A549 (cell line): Measurements from ENCODE around the gene TGFBR3.

Source experiments
- CEBPB ChIP-seq, 2 experiments: fragments of >200 bp in 1 of 2; sonication (Bioruptor Twin) in 1 of 2; formaldehyde crosslinking in 1 of 2; IDR thresholded peaks; 2 replicates each; pipeline ENCODE4 v1.6.1; 2012 to 2016
- CTCF ChIP-seq: fragments of >200 bp; sonication (Bioruptor Twin); formaldehyde crosslinking; IDR thresholded peaks from 3 replicates; pipeline ENCODE4 v1.5.1; 2016
- ELK1 ChIP-seq: fragments of 150-350 bp; IDR thresholded peaks from 2 replicates; pipeline ENCODE4 v1.6.1; 2014; ENCODE audit warnings: low read depth, mild to moderate bottlenecking, low read length
- EP300 ChIP-seq, 2 experiments: fragments of >200 bp; sonication (Bioruptor Twin); formaldehyde crosslinking; IDR thresholded peaks; 2 replicates in 1 of 2; 3 replicates in 1 of 2; pipeline ENCODE4 v1.6.1; 2016 to 2017
- ESRRA ChIP-seq: fragments of 150-350 bp; IDR thresholded peaks from 2 replicates; pipeline ENCODE4 v1.6.1; 2014; ENCODE audit warnings: mild to moderate bottlenecking, low read length, borderline replicate concordance
- HEYL ChIP-seq: fragments of 250-450 bp; sonication (Bioruptor Pico); IDR thresholded peaks from 2 replicates; pipeline ENCODE4 v1.8.0; 2021; ENCODE audit warnings: mild to moderate bottlenecking, moderate library complexity
- HOXB13 ChIP-seq: fragments of 250-450 bp; sonication (Bioruptor Pico); IDR thresholded peaks from 2 replicates; pipeline ENCODE4 v1.5.0; 2020; ENCODE audit warnings: low read depth, mild to moderate bottlenecking, moderate library complexity
- MAX ChIP-seq: IDR thresholded peaks from 2 replicates; pipeline ENCODE4 v1.6.1; 2012
- PBX3 ChIP-seq: IDR thresholded peaks from 2 replicates; pipeline ENCODE4 v1.6.1; 2012
- PHF8 ChIP-seq: fragments of 200-600 bp; sonication (generic); IDR thresholded peaks from 2 replicates; pipeline ENCODE4 v1.6.1; 2016; ENCODE audit warnings: low read depth, mild to moderate bottlenecking, antibody characterized with exemption, moderate library complexity, borderline replicate concordance
- POLR2A ChIP-seq: IDR thresholded peaks from 2 replicates; pipeline ENCODE4 v1.6.1; 2012; ENCODE audit warnings: mild to moderate bottlenecking, low read length
- RAD21 ChIP-seq, 2 experiments: fragments of >200 bp in 1 of 2; sonication (Bioruptor Twin) in 1 of 2; formaldehyde crosslinking in 1 of 2; IDR thresholded peaks in 1 of 2; conservative IDR thresholded peaks in 1 of 2; 2 replicates in 1 of 2; 3 replicates in 1 of 2; pipeline ENCODE4 v1.6.1; 2012 to 2018; ENCODE audit warnings: inconsistent platforms in 1 of 2

- no peak for TF ChIP-seq POLR2A
- TF ChIP-seq MAX, result no peak
- peak; percentile 53 to 56 for TF ChIP-seq RAD21 (conservative IDR thresholded peaks at IDR 0.05 in 1 of 2, IDR thresholded peaks at IDR 0.05 in 1 of 2)
- no peak for TF ChIP-seq ESRRA
- TF ChIP-seq CTCF, result peak; percentile 53
- no peak for TF ChIP-seq ELK1
- TF ChIP-seq HOXB13 (CRISPR knock-in tag), result no peak
- no peak for TF ChIP-seq EP300 (IDR thresholded peaks at IDR 0.05)
- TF ChIP-seq PHF8, result no peak
- no peak for TF ChIP-seq HEYL (CRISPR knock-in tag)
- no peak for TF ChIP-seq PBX3
- TF ChIP-seq CEBPB (IDR thresholded peaks at IDR 0.05), result no peak
Measured at GRCh38 chr1:91883470-91883869, 2.5 kb downstream of the TGFBR3 start.
